Measurements from ENCODE around the gene RERE.

RERE gene

GRCh38 chr1:8407652-8408051 is 409.8 kb downstream of the RERE start:
- ChIA-PET CTCF (interaction anchor here (0.5 kb wide), 1 partner anchor 526 kb away, joined by 3 read pairs; no protein-coding TSS in a partner anchor), POLR2A (no interaction called here)
- TF ChIP-seq L3MBTL2 (conservative IDR thresholded peaks at IDR 0.05): no peak
- TF ChIP-seq NFRKB (IDR thresholded peaks at IDR 0.05): no peak
- TF ChIP-seq SP1 (IDR thresholded peaks at IDR 0.05): no peak
- TF ChIP-seq BHLHE40 (IDR thresholded peaks at IDR 0.05; ENCODE audit: borderline replicate concordance): no peak
- no peak for TF ChIP-seq FOXK2 (IDR thresholded peaks at IDR 0.05)
- no peak for TF ChIP-seq TARDBP (IDR thresholded peaks at IDR 0.05)
- no peak for TF ChIP-seq FOXM1 (IDR thresholded peaks at IDR 0.05; ENCODE audit: borderline replicate concordance)
- no peak for TF ChIP-seq SUZ12 (IDR thresholded peaks at IDR 0.05)
- no peak for TF ChIP-seq ARNT (IDR thresholded peaks at IDR 0.05)
- no peak for TF ChIP-seq CTBP1 (IDR thresholded peaks at IDR 0.05; ENCODE audit: borderline replicate concordance)
- DNase-seq (ENCODE audit: extremely low spot score): no peak

GRCh38 chr1:8406960-8407359 is 410.5 kb downstream of the RERE start:
- POLR2A ChIA-PET: no interaction called here
- no peak for TF ChIP-seq FOXA1 (IDR thresholded peaks at IDR 0.05)
- TF ChIP-seq BHLHE40 (IDR thresholded peaks at IDR 0.05; ENCODE audit: borderline replicate concordance): no peak
- no peak for TF ChIP-seq CTBP1 (IDR thresholded peaks at IDR 0.05; ENCODE audit: borderline replicate concordance)
- TF ChIP-seq SUZ12 (IDR thresholded peaks at IDR 0.05): no peak
- no peak for TF ChIP-seq ZNF384 (IDR thresholded peaks at IDR 0.05)
- TF ChIP-seq PKNOX1 (IDR thresholded peaks at IDR 0.05): no peak
- no peak for TF ChIP-seq FOXK2 (IDR thresholded peaks at IDR 0.05)
- no peak for TF ChIP-seq LEF1 (IDR thresholded peaks at IDR 0.05; ENCODE audit: borderline replicate concordance)
- TF ChIP-seq ARNT (IDR thresholded peaks at IDR 0.05): no peak
- no peak for TF ChIP-seq SP1 (IDR thresholded peaks at IDR 0.05)
- TF ChIP-seq L3MBTL2 (conservative IDR thresholded peaks at IDR 0.05): no peak
- TF ChIP-seq NFRKB (IDR thresholded peaks at IDR 0.05): no peak
- no peak for TF ChIP-seq HDGF (IDR thresholded peaks at IDR 0.05; ENCODE audit: borderline replicate concordance)
- no peak for TF ChIP-seq FOXM1 (IDR thresholded peaks at IDR 0.05; ENCODE audit: borderline replicate concordance)
- no peak for TF ChIP-seq TARDBP (IDR thresholded peaks at IDR 0.05)
- TF ChIP-seq ELF4 (IDR thresholded peaks at IDR 0.05): no peak
- no peak for DNase-seq (ENCODE audit: extremely low spot score)
- CTCF ChIA-PET: no interaction called here

GRCh38 chr1:8406011-8406410 is 411.4 kb downstream of the RERE start:
- DNase-seq (ENCODE audit: extremely low spot score): no peak
- TF ChIP-seq PKNOX1 (IDR thresholded peaks at IDR 0.05) (no peak), BHLHE40 (IDR thresholded peaks at IDR 0.05; ENCODE audit: borderline replicate concordance) (no peak), HDGF (IDR thresholded peaks at IDR 0.05; ENCODE audit: borderline replicate concordance) (no peak), FOXA1 (IDR thresholded peaks at IDR 0.05) (no peak), SP1 (IDR thresholded peaks at IDR 0.05) (no peak), ARNT (IDR thresholded peaks at IDR 0.05) (no peak), FOXM1 (IDR thresholded peaks at IDR 0.05; ENCODE audit: borderline replicate concordance) (no peak), NFRKB (IDR thresholded peaks at IDR 0.05) (no peak), FOXK2 (IDR thresholded peaks at IDR 0.05) (no peak), TARDBP (IDR thresholded peaks at IDR 0.05) (no peak), LEF1 (IDR thresholded peaks at IDR 0.05; ENCODE audit: borderline replicate concordance) (no peak), CTBP1 (IDR thresholded peaks at IDR 0.05; ENCODE audit: borderline replicate concordance) (no peak), ZNF384 (IDR thresholded peaks at IDR 0.05) (no peak), L3MBTL2 (conservative IDR thresholded peaks at IDR 0.05) (no peak)
- POLR2A ChIA-PET: no interaction called here
- CTCF ChIA-PET: no interaction called here

- no peak for DNase-seq (ENCODE audit: extremely low spot score)
- ChIA-PET CTCF (no interaction called here), POLR2A (no interaction called here)
- TF ChIP-seq TARDBP (IDR thresholded peaks at IDR 0.05) (no peak), SP1 (IDR thresholded peaks at IDR 0.05) (no peak), FOXA1 (IDR thresholded peaks at IDR 0.05) (no peak), ZNF384 (IDR thresholded peaks at IDR 0.05) (no peak), SUZ12 (IDR thresholded peaks at IDR 0.05) (no peak), PKNOX1 (IDR thresholded peaks at IDR 0.05) (no peak), LEF1 (IDR thresholded peaks at IDR 0.05; ENCODE audit: borderline replicate concordance) (no peak), FOXK2 (IDR thresholded peaks at IDR 0.05) (no peak), L3MBTL2 (conservative IDR thresholded peaks at IDR 0.05) (no peak)
Measured at GRCh38 chr1:8404460-8405370, 412.7 kb downstream of the RERE start.

- ChIA-PET CTCF (interaction anchor here (0.6 kb wide), 1 partner anchor 25 kb away, joined by 3 read pairs; no protein-coding TSS in a partner anchor), POLR2A (no interaction called here)
- DNase-seq (ENCODE audit: extremely low spot score): no peak
- no peak for TF ChIP-seq TARDBP (IDR thresholded peaks at IDR 0.05)
- no peak for TF ChIP-seq FOXM1 (IDR thresholded peaks at IDR 0.05; ENCODE audit: borderline replicate concordance)
- no peak for TF ChIP-seq ELF4 (IDR thresholded peaks at IDR 0.05)
- TF ChIP-seq CTBP1 (IDR thresholded peaks at IDR 0.05; ENCODE audit: borderline replicate concordance): no peak
- TF ChIP-seq ZNF384 (IDR thresholded peaks at IDR 0.05): no peak
- no peak for TF ChIP-seq LEF1 (IDR thresholded peaks at IDR 0.05; ENCODE audit: borderline replicate concordance)
- TF ChIP-seq L3MBTL2 (conservative IDR thresholded peaks at IDR 0.05): no peak
- no peak for TF ChIP-seq FOXK2 (IDR thresholded peaks at IDR 0.05)
- no peak for TF ChIP-seq SUZ12 (IDR thresholded peaks at IDR 0.05)
- no peak for TF ChIP-seq NFRKB (IDR thresholded peaks at IDR 0.05)
- TF ChIP-seq ARNT (IDR thresholded peaks at IDR 0.05): no peak
- no peak for TF ChIP-seq SP1 (IDR thresholded peaks at IDR 0.05)
- TF ChIP-seq BHLHE40 (IDR thresholded peaks at IDR 0.05; ENCODE audit: borderline replicate concordance): no peak
- TF ChIP-seq HDGF (IDR thresholded peaks at IDR 0.05; ENCODE audit: borderline replicate concordance): no peak
- no peak for TF ChIP-seq FOXA1 (IDR thresholded peaks at IDR 0.05)
- no peak for TF ChIP-seq PKNOX1 (IDR thresholded peaks at IDR 0.05)
Measured at GRCh38 chr1:8402109-8402710, 415.2 kb downstream of the RERE start.
